Transverse colon (tissue), 4 donors: ENCODE measurements around the gene RCCD1. TPM values are rescaled to one million over a fixed set of nuclear protein-coding genes. Genes with fewer than 3 reads are reported as not detected.
A peak's percentile ranks its signal among the peaks of the same experiment; 100 is the strongest.

Source experiments
- DNase-seq: peaks from one replicate; pipeline ENCODE4 v3.0.0-alpha.2; 2019
- H3K27ac ChIP-seq, 4 donors: fragments of 200-600 bp; sonication (generic); 2 replicates each; pipeline ENCODE4 v1.5.1; 2016 to 2018; ENCODE audit warnings: inconsistent platforms in 4 of 4
- H3K27me3 ChIP-seq: fragments of 200-600 bp; sonication (generic); 2 replicates; pipeline ENCODE4 v1.5.1; 2017; ENCODE audit warnings: inconsistent platforms
- H3K36me3 ChIP-seq, 4 donors: fragments of 200-600 bp; sonication (generic); 2 replicates each; pipeline ENCODE4 v1.5.1; 2017 to 2019; ENCODE audit warnings: inconsistent platforms in 4 of 4
- H3K4me1 ChIP-seq, 4 donors: fragments of 200-600 bp; sonication (generic); 2 replicates each; pipeline ENCODE4 v1.5.1; 2017 to 2020; ENCODE audit warnings: inconsistent platforms in 4 of 4
- H3K4me3 ChIP-seq, 4 donors: fragments of 200-600 bp; sonication (generic); 1 replicate in 1 of 4; 2 replicates in 3 of 4; pipeline versions ENCODE4 v1.5.1 to v1.6.1; 2017 to 2019; ENCODE audit warnings: inconsistent platforms in 4 of 4
- H3K9me3 ChIP-seq, 2 donors: fragments of 200-600 bp; sonication (generic); 2 replicates each; pipeline ENCODE4 v1.5.1; 2017 to 2019; ENCODE audit warnings: inconsistent platforms in 2 of 2
- CTCF ChIP-seq, 5 experiments: fragments of 200-600 bp in 3 of 5; fragments of 450-650 bp in 2 of 5; sonication (generic) in 3 of 5; IDR thresholded peaks; 1 replicate in 2 of 5; 2 replicates in 3 of 5; pipeline ENCODE4 v1.5.1; 2016 to 2017; ENCODE audit warnings: antibody characterized with exemption in 5 of 5, inconsistent platforms in 3 of 5, mild to moderate bottlenecking in 2 of 5, moderate library complexity in 1 of 5
- EP300 ChIP-seq: sonication (generic); formaldehyde crosslinking; IDR thresholded peaks from one replicate; pipeline ENCODE4 v1.6.1; 2017; ENCODE audit warnings: antibody characterized with exemption, low read depth
- POLR2A ChIP-seq: fragments of 450-650 bp; IDR thresholded peaks from one replicate; pipeline ENCODE4 v1.6.1; 2016; ENCODE audit warnings: antibody characterized with exemption, mild to moderate bottlenecking, moderate library complexity
- POLR2AphosphoS5 ChIP-seq, 3 donors: sonication (generic); formaldehyde crosslinking; IDR thresholded peaks; one replicate each; pipeline ENCODE4 v1.6.1; 2016; ENCODE audit warnings: antibody characterized with exemption in 3 of 3
- WGBS, 2 donors: methylation state at CpG; one replicate each; pipeline ENCODE4 v1.1.5; 2018; ENCODE audit warnings: low coverage in 1 of 2; 5-methylcytosine and 5-hydroxymethylcytosine counted together
- in situ Hi-C, 4 donors: fragments of 200-750 bp; cut with MboI; loops; one replicate each; pipeline versions ENCODE4 v1.15.0 to v1.15.1; 2017; ENCODE audit warnings: low sequenced_read_pairs in 3 of 4, low pct_ligation_motif_present in 1 of 4, low pct_unique_long_range_greater_than_20kb in 1 of 4
- intact Hi-C: fragments of 100-400 bp; cut with DNase I; formaldehyde crosslinking; loops from one replicate; pipeline ENCODE4 v1.15.1; 2023; ENCODE audit warnings: low total_unique reads
- total RNA-seq, 4 donors: library from RNA; depleted of rRNA; stranded (reverse); fragments of >200 nt; gene quantifications; one replicate each; pipeline ENCODE4 v1.1.0, GENCODE V29; 2016

The RCCD1 gene
- total RNA-seq, 4 donors from 2014 or later, result 13.1 to 438 (median 16.2) TPM

GRCh38 chr15:90913398-90913944, 41.2 kb upstream of the RCCD1 start:
- Histone ChIP-seq H3K36me3 (peaks cover 0 to 72% (median 30%) of the 10 kb centered on the region in 4 donors), H3K27me3 (no peaks in the 10 kb centered on the region), H3K4me1 (no peaks in the 10 kb centered on the region), H3K4me3 (no peak overlapping the region), H3K27ac (no peak overlapping the region), H3K9me3 (no peaks in the 10 kb centered on the region)
- WGBS, 2 donors, result 100% methylated on average over 10 of the region's 12 CpGs; no CpG with 5 or more reads in 1 of the 2 donors
- intact Hi-C loops (no loop called here), in situ Hi-C loops (no loop called here)
- TF ChIP-seq POLR2AphosphoS5 (IDR thresholded peaks at IDR 0.05) (no peak), EP300 (no peak), POLR2A (no peak), CTCF (IDR thresholded peaks at IDR 0.05) (no peak)
- DNase-seq, result no peak

- intact Hi-C loops, result no loop called here
- in situ Hi-C loops, result no loop called here
- WGBS, 2 donors, result 89 to 93% methylated on average over 11 to 21 of the region's 22 CpGs
- no peaks in the 10 kb centered on the region for H3K4me1 ChIP-seq
- no peaks in the 10 kb centered on the region for H3K9me3 ChIP-seq
- DNase-seq, result no peak
- H3K36me3 ChIP-seq, result peaks cover 0 to 81% (median 33%) of the 10 kb centered on the region in 4 donors
- no peak for TF ChIP-seq EP300
- TF ChIP-seq POLR2A, result no peak
- no peak for TF ChIP-seq CTCF (IDR thresholded peaks at IDR 0.05)
- TF ChIP-seq POLR2AphosphoS5 (IDR thresholded peaks at IDR 0.05), result no peak
- no peak overlapping the region for H3K27ac ChIP-seq
- no peak overlapping the region for H3K4me3 ChIP-seq
- no peaks in the 10 kb centered on the region for H3K27me3 ChIP-seq
Measured at GRCh38 chr15:90914305-90915080, 40.2 kb upstream of the RCCD1 start.

GRCh38 chr15:90915216-90915807, 39.4 kb upstream of the RCCD1 start:
- intact Hi-C loops (no loop called here), in situ Hi-C loops (no loop called here)
- no peaks in the 10 kb centered on the region for H3K27me3 ChIP-seq
- WGBS, 2 donors, result 70% methylated on average over 7 of the region's 7 CpGs; no CpG with 5 or more reads in 1 of the 2 donors
- no peaks in the 10 kb centered on the region for H3K4me1 ChIP-seq
- H3K4me3 ChIP-seq, result no peak overlapping the region
- no peaks in the 10 kb centered on the region for H3K9me3 ChIP-seq
- peaks cover 0 to 82% (median 31%) of the 10 kb centered on the region in 4 donors for H3K36me3 ChIP-seq
- TF ChIP-seq EP300 (no peak), POLR2A (no peak), CTCF (IDR thresholded peaks at IDR 0.05) (no peak), POLR2AphosphoS5 (IDR thresholded peaks at IDR 0.05) (no peak)
- DNase-seq, result peak; percentile 35
- peak overlapping the region in 1 of 4 donors; percentile 11 for H3K27ac ChIP-seq

GRCh38 chr15:90915808-90916440, 38.8 kb upstream of the RCCD1 start:
- Histone ChIP-seq H3K4me1 (no peaks in the 10 kb centered on the region), H3K27ac (peak overlapping the region in 1 of 4 donors; percentile 11), H3K27me3 (no peaks in the 10 kb centered on the region), H3K9me3 (no peaks in the 10 kb centered on the region), H3K4me3 (no peak overlapping the region), H3K36me3 (peaks cover 0 to 82% (median 31%) of the 10 kb centered on the region in 4 donors)
- DNase-seq, result peak; percentile 53
- intact Hi-C loops (no loop called here), in situ Hi-C loops (no loop called here)
- WGBS, 2 donors, result 86% methylated on average over 24 of the region's 25 CpGs; no CpG with 5 or more reads in 1 of the 2 donors
- no peak for TF ChIP-seq POLR2A
- no peak for TF ChIP-seq POLR2AphosphoS5 (IDR thresholded peaks at IDR 0.05)
- no peak for TF ChIP-seq EP300
- TF ChIP-seq CTCF (IDR thresholded peaks at IDR 0.05), result no peak
